ENCODE measurements around the gene NKRF.

The NKRF gene

DNA sequence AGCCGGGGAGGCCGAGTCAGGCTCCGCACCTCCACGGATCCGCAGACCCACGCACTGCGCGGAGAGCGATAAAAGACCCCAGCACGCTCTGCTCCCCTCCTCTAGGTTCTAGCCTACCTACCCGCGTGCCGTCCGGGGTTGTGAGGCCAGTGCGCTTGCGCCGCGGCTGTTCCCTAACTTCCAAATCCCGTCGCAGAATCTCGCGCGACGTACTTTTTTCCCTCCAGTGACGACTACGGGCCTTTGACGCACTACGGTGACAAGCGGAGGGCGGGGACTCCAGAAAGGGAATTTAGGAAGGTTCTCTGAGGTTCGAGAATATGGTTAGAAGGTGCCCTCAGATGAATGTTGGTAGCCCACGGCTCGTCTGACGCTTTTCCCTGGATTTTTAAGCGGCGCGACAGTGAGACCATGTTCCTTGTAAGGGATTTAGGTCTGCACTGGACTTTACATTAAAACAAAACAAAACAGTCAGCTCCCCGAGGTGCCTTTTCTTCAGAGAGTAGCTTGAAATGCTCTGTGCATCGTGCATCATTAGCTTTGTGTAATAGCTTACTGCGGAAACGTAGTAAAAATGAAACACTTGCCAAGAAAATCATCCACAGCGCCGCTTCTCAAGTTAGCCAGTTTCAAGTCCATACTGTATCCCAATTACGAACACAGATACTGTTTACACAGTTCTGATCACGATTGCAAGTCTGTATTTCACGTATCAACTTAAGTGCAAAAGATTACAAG is at the start of gene NKRF:
TSS of gene NKRF (minus strand) at position 145 of the 738 bp plus-strand sequence.
- peak; percentile 92 for DNase-seq (ENCODE audit: low read depth, low spot score)
- TF ChIP-seq, protein P1, sequence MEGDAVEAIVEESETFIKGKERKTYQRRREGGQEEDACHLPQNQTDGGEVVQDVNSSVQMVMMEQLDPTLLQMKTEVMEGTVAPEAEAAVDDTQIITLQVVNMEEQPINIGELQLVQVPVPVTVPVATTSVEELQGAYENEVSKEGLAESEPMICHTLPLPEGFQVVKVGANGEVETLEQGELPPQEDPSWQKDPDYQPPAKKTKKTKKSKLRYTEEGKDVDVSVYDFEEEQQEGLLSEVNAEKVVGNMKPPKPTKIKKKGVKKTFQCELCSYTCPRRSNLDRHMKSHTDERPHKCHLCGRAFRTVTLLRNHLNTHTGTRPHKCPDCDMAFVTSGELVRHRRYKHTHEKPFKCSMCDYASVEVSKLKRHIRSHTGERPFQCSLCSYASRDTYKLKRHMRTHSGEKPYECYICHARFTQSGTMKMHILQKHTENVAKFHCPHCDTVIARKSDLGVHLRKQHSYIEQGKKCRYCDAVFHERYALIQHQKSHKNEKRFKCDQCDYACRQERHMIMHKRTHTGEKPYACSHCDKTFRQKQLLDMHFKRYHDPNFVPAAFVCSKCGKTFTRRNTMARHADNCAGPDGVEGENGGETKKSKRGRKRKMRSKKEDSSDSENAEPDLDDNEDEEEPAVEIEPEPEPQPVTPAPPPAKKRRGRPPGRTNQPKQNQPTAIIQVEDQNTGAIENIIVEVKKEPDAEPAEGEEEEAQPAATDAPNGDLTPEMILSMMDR (IDR thresholded peaks at IDR 0.05; ENCODE audit: low read depth, low read length) = no peak
- in situ Hi-C loops (cut with HindIII; ENCODE audit: low sequenced_read_pairs) = no loop called here
- H3K4me3 ChIP-seq (ENCODE audit: low read depth, low read length) = peak within 1 kb of the TSS; percentile 79

DNA sequence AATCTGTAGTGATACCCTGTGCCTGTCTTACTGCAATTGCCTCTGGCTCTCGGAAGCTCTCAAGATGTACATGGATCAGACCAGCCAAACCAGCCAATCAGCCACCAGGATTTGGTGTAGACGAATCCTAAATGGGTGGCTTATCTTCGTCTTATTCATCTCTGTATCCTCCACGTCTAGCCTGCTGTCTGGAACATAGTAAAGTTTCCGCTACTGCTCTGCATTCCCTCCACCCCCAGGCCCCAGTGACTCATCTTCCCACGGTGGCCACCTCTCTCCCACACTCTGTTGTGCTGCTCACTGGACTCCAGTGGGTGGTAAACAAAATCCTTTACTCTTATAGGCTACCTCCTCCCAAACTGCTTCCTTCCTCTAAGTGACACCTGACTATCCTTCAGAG is 48.9 kb upstream of the NKRF start:
- in situ Hi-C loops (cut with HindIII; ENCODE audit: low sequenced_read_pairs) = no loop called here

GRCh38 chrX:119654112-119654531 is 47.9 kb upstream of the NKRF start:
- peak; percentile 61 for DNase-seq (ENCODE audit: low read depth, low spot score)
- H3K4me3 ChIP-seq (ENCODE audit: low read depth, low read length) = no peak overlapping the region
- in situ Hi-C loops (cut with HindIII; ENCODE audit: low sequenced_read_pairs) = no loop called here
- TF ChIP-seq, protein P1 (IDR thresholded peaks at IDR 0.05; ENCODE audit: low read depth, low read length) = peak; percentile 21

More for the DNA sequence above, 48.9 kb upstream of the NKRF start:
- no peak overlapping the region for H3K4me3 ChIP-seq (ENCODE audit: low read depth, low read length)
- peak; percentile 80 for DNase-seq (ENCODE audit: low read depth, low spot score)
- TF ChIP-seq, protein P1 (IDR thresholded peaks at IDR 0.05; ENCODE audit: low read depth, low read length) = no peak

DNA sequence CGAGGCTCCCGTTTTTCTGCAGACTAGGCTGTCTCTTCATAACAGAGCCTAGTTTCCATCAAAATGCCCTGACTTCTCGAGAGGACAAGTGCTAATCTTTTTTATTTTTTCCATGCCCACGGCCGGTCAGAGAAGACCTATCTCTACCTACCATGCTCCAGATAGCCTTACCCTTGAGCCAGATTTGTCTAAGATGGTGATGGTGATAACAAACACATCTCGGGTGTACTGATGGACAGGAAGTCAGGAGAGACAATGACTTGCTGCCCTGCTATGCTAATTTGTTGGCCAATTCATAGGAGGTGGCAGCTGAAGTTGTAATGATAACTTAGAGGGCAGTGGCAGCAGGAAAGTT is 42.2 kb upstream of the NKRF start:
- no peak for DNase-seq (ENCODE audit: low read depth, low spot score)
- no peak overlapping the region for H3K4me3 ChIP-seq (ENCODE audit: low read depth, low read length)
- in situ Hi-C loops (cut with HindIII; ENCODE audit: low sequenced_read_pairs) = no loop called here
- TF ChIP-seq, protein P1 (IDR thresholded peaks at IDR 0.05; ENCODE audit: low read depth, low read length) = no peak

- TF ChIP-seq, protein P1 (IDR thresholded peaks at IDR 0.05; ENCODE audit: low read depth, low read length) = no peak
- in situ Hi-C loops (cut with HindIII; ENCODE audit: low sequenced_read_pairs) = no loop called here
- no peak overlapping the region for H3K4me3 ChIP-seq (ENCODE audit: low read depth, low read length)
- no peak for DNase-seq (ENCODE audit: low read depth, low spot score)
Observed at GRCh38 chrX:119647552-119648420, 41.6 kb upstream of the NKRF start.

- in situ Hi-C loops (cut with HindIII; ENCODE audit: low sequenced_read_pairs) = no loop called here
- DNase-seq (ENCODE audit: low read depth, low spot score) = no peak
- TF ChIP-seq, protein P1 (IDR thresholded peaks at IDR 0.05; ENCODE audit: low read depth, low read length) = no peak
- H3K4me3 ChIP-seq (ENCODE audit: low read depth, low read length) = no peak overlapping the region
Observed at GRCh38 chrX:119647089-119647488, 40.9 kb upstream of the NKRF start.
